NCI-H2196 (cell line): ENCODE data around the gene KIF16B.

Experiments used
- DNase-seq: peaks from one replicate; lab custom pipeline; 2025; ENCODE audit not compliant: unreplicated experiment; lab: John Stamatoyannopoulos, UW

Gene KIF16B

GRCh38 chr20:16308754-16309153 is 264.5 kb downstream of the KIF16B start:
- no peak for DNase-seq

- no peak for DNase-seq
These were observed 270.4 kb downstream of the KIF16B start for GRCh38 chr20:16302818-16303217.

GRCh38 chr20:16301986-16302385 is 271.3 kb downstream of the KIF16B start:
- no peak for DNase-seq

- DNase-seq, result no peak
These were observed 273.4 kb downstream of the KIF16B start for GRCh38 chr20:16299897-16300296.

- no peak for DNase-seq
These were observed 276.3 kb downstream of the KIF16B start for GRCh38 chr20:16296931-16297330.

GRCh38 chr20:16295534-16295933 is 277.7 kb downstream of the KIF16B start:
- DNase-seq, result no peak

GRCh38 chr20:16293590-16293989 is 279.7 kb downstream of the KIF16B start:
- DNase-seq, result no peak

- no peak for DNase-seq
These were observed 280.9 kb downstream of the KIF16B start for GRCh38 chr20:16292226-16292880.

- DNase-seq, result no peak
These were observed 282.9 kb downstream of the KIF16B start for GRCh38 chr20:16290358-16290757.

- no peak for DNase-seq
These were observed 285.5 kb downstream of the KIF16B start for GRCh38 chr20:16287776-16288175.

GRCh38 chr20:16286601-16287000 is 286.6 kb downstream of the KIF16B start:
- no peak for DNase-seq

GRCh38 chr20:16284385-16285100 is 288.7 kb downstream of the KIF16B start:
- no peak for DNase-seq

- no peak for DNase-seq
These were observed 289.3 kb downstream of the KIF16B start for GRCh38 chr20:16283978-16284377.

GRCh38 chr20:16283307-16283706 is 289.9 kb downstream of the KIF16B start:
- DNase-seq, result no peak

GRCh38 chr20:16280219-16280618 is 293.0 kb downstream of the KIF16B start:
- DNase-seq, result no peak

GRCh38 chr20:16279320-16279719 is 293.9 kb downstream of the KIF16B start:
- no peak for DNase-seq

GRCh38 chr20:16273812-16274555 is 299.3 kb downstream of the KIF16B start:
- DNase-seq, result no peak

- no peak for DNase-seq
These were observed 300.4 kb downstream of the KIF16B start for GRCh38 chr20:16272780-16273360.

- no peak for DNase-seq
These were observed 301.8 kb downstream of the KIF16B start for GRCh38 chr20:16271450-16271849.

GRCh38 chr20:16270989-16271388 is 302.3 kb downstream of the KIF16B start:
- no peak for DNase-seq

GRCh38 chr20:16270314-16270931 is 302.8 kb downstream of the KIF16B start:
- DNase-seq, result no peak
